NCI-H69 (cell line): ENCODE data around the gene AMOT.
"Not testable (repeated sequence)": the region's sequence is repeated elsewhere in the genome, so short reads cannot be mapped to it uniquely, and the experiment has no call there.

Experiments
- DNase-seq: peaks from one replicate; lab custom pipeline; 2025; lab: John Stamatoyannopoulos, UW

AMOT gene, protein sequence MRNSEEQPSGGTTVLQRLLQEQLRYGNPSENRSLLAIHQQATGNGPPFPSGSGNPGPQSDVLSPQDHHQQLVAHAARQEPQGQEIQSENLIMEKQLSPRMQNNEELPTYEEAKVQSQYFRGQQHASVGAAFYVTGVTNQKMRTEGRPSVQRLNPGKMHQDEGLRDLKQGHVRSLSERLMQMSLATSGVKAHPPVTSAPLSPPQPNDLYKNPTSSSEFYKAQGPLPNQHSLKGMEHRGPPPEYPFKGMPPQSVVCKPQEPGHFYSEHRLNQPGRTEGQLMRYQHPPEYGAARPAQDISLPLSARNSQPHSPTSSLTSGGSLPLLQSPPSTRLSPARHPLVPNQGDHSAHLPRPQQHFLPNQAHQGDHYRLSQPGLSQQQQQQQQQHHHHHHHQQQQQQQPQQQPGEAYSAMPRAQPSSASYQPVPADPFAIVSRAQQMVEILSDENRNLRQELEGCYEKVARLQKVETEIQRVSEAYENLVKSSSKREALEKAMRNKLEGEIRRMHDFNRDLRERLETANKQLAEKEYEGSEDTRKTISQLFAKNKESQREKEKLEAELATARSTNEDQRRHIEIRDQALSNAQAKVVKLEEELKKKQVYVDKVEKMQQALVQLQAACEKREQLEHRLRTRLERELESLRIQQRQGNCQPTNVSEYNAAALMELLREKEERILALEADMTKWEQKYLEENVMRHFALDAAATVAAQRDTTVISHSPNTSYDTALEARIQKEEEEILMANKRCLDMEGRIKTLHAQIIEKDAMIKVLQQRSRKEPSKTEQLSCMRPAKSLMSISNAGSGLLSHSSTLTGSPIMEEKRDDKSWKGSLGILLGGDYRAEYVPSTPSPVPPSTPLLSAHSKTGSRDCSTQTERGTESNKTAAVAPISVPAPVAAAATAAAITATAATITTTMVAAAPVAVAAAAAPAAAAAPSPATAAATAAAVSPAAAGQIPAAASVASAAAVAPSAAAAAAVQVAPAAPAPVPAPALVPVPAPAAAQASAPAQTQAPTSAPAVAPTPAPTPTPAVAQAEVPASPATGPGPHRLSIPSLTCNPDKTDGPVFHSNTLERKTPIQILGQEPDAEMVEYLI

DNA sequence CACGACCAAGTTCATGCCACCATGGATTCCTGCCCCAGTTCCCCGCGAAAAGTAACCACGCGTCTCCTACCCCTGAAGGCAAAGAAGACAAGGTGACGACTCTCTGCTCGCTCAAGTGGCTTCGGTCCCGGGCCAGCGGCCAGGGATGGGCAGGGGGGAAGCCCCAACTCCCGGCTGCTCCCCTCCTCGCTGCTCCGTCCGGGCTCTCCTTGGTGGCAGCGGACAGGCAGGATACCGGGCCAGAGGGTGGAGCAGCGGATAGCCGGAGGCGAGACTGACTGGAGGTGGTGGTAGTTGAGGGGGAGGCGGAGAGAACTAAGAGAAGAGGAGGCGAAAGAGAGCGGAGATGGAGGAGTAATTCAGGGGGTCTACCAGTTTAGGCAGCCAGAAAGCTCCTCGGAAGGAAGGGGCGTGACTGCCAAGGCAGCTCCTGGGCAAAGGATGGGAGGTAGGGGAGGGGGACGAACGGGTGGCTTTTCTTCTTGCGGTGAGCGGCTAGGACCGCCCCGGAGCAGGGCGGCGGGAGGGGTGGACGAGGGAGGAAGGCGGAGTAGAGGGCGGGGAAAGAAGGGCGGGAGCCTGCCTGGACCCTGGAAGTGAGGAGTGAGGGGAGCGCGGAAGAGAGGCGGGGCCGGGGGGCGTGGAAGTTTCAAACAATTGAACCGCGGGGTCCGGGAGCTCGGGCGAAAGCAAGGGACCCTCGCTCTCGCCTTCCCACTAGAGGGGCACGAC is at the start of gene AMOT:
Gene AMOT, minus strand, starts transcription at position 450 of the 732 bp plus-strand sequence. CDS start 17,705 bp downstream, outside the sequence.
- peak; percentile 91 for DNase-seq

DNA sequence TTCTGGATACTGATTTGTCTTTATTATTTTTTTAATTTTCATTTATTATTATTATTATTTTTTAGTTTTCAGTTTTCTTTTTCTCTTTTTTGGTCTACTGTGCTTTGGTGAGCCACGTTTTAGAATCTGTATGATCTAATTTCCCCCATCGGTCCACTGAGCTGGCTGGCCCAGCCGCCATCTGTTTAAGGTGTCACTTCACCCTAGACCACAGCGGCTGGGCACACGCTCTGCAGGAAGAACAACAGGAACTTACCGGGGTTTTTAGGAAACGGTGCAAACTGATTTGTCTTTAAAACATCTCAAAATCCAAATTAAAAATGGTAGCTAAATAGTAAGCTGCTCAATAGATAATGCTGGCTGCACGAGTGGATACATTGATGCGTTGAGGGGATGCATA is 48.8 kb upstream of the AMOT start:
- peak; percentile 72 for DNase-seq

DNA sequence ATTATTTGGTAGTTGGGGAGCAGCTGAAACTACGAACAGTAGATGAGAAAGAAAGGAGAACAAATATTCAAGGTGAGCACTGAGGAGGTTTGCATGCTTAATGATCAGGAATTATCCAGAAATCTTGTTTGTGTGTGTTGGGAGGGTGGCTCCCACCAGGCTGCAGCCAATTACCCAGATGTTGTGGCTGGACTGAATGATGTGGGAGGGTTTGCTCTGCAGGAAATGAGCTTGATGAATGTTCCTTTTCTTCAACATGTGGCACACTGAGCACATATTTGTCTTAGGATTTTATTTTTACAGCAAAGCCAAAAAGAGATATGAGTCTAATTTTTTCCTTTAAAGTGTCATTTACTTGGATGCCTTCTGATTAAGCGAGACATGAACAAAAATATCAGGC is 48.3 kb upstream of the AMOT start:
- peak; percentile 82 for DNase-seq

DNA sequence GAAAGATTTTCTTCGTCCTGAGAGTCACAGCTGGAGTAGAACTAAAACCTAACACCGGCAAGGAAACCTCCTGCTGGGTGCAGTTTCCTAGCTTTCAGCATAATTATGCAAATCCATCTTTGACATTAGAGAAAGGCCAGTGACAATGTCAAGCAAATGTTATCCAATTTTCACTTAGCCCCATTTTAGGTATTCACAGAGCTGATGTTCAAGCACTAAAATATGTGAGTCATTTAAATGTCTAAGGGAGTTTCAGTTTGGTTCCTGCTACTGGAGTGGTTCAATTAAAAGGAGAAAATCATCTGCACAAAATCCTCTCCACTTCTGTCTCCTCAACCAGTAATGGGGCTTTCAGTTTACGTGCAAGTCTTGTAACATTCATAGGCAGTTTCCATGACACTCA is 37.1 kb upstream of the AMOT start:
- peak; percentile 33 for DNase-seq

DNA sequence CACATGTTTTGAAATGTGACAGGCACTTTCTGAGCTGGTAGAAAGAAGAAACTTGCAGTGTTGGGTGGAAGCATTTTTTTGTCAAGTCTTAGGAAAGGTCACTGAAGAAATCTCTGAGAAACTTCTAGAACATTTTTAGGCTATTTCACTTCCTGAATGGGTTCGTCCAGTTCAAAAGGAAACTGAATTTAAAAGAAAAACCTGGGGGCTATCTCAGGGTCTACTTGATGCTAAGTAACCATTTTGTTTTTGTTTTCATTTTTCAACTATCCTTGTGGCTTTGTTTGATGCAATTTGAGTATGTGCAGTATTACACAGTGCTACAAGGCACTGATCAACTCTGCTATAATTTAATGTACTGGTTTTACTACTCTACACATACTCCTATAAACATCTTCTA is 34.0 kb upstream of the AMOT start:
- no peak for DNase-seq

DNA sequence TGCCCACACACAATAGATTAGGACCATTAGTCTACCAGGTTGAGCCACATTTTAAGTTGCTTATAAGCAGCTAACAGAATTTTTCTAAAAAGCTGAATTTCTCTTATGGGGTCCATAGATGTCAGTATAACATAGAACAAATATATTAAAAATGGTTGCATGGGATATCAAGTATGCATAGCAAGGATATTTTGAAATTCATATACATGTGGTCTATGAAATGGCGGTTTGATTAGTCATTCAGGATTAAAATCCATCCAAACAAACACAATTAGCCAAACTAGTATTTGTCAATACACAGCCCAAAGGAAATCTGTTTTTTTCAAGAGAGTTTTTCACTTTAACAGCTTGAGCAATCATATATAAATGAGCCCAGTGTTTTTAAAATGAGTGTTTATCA is 33.5 kb upstream of the AMOT start:
- DNase-seq = peak; percentile 25

DNA sequence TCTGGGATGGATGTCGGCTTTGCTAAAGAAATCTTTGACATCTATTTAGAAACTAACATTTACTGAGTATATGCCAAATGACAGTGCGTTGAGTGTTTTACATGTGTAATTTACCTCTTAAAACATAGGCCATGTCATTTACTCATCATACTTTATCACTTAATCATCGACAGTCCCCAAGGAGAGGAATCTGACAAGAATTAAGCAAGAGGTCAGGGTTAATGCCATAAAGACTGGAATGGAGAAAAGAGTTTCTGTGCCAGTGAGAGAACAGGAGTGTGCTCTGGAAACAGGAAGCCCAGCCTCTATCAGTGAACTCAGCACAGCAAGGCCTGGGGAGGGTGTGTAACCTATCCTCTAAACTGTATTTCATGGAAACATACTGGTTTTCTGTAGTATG is 28.0 kb upstream of the AMOT start:
- DNase-seq = no peak

DNA sequence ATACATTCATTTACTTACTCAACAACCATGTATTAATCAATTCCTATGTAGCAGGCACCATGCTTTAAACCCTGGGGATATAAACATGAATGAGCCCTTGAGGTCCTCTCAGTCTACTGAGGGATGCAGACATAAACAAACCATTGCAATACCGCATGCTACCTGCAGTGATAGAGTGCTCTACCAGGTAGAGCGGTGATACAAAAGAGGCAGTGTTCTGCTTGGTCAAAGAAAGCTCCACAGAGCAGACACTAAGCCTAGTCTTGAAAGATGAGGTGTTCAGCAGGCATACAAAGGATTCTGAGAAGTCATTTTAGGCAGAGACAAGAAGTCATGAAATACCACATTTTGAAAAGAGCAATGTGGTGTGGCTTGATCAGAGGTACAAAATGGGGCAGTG is 26.9 kb upstream of the AMOT start:
- peak; percentile 70 for DNase-seq

DNA sequence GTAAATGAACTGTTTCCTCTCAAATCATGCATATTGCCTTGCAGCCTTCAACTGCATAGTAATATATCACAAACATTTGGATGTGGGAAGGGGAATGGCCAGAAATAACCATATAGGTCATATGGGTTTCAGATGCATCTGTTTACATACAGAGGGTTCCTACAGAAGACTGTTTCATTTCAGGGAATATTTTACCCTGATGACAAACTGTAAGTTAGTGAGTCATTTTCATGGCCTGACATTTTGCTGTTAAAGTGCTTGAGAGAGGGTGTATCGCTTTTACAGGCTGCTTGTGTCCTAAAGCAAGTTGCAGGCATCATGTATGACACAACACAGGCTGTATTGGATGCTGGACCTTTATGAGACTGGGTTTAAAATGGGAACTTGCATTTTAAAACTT is 25.5 kb upstream of the AMOT start:
- no peak for DNase-seq

DNA sequence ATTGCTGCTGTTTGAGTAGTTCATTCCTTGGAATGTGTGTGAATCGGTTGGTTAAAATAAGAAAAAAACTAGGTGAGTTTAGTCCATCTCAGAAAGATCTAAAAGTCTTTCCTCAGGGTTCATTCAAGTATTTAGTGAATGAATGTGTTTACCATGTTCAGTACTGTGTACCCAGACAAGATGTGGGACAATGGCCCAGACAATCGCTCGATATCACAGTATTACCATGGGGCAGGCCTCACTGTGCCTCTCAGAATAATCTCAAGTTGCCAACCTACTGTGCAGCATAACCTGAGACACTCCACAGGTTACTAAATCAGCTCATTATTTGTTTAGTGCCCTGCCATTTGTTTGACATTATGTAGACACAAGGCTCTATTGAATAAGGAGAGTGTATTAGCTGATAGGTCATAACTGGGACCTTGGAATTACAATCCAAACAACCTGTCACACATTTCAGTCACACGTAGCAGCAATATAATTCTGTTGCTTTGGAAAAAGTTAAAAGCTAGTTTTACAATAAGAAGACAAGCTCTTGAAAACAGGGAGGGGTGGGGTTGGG is 24.9 kb upstream of the AMOT start:
- DNase-seq = peak; percentile 79

DNA sequence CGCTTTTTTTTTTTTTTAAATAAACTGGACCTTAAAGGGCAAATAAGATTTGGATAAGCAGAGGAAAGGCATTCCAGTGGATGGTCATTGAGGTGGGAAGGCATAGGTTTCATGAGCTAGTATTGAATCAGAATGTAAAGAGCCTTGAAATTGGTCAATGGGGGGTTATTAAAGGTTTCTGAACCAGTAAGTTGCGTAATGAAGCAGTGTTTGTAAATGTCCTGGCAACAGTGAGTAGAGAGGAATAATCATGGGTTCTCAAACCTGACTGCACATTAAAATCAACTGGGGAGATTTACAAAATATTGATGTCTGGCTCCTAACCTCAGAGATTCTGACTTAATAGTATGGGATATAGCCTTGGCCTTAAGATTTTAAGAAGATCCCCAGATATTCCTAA is 23.2 kb upstream of the AMOT start:
- DNase-seq = no peak

DNA sequence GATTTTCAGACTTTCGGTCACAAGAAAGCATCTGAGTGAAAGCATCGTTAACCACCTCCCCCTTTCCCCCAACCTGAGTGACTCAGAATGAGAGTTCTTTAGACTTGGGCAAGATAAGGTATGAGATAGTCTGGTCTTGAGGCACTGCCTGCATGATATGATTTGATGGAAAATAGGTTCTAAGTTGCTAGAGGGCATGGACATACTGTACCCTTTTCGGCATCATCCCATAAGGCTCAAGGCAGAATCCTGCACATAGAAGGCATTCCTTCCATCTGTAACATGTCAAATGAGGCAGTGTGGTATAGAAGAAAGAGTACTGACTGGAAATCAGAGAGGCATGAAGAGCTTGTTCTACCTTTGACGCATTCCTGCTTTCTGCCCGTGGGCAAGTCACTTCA is 16.8 kb upstream of the AMOT start:
- DNase-seq = no peak

DNA sequence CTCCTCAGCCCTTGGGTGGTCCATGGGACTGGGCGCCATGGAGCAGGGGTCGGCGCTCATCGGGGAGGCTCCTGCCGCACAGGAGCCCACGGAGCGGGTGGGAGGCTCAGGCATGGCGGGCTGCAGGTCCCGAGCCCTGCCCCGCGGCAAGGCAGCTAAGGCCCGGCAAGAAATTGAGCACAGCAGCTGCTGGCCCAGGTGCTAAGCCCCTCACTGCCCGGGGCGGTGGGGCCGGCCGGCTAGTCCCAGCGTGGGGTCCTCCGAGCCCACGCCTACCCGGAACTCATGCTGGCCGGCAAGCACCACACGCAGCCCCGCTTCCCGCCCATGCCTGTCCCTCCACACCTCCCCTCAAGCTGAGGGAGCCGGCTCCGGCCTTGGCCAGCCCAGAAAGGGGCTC is 14.3 kb upstream of the AMOT start:
- DNase-seq = not testable (repeated sequence)

DNA sequence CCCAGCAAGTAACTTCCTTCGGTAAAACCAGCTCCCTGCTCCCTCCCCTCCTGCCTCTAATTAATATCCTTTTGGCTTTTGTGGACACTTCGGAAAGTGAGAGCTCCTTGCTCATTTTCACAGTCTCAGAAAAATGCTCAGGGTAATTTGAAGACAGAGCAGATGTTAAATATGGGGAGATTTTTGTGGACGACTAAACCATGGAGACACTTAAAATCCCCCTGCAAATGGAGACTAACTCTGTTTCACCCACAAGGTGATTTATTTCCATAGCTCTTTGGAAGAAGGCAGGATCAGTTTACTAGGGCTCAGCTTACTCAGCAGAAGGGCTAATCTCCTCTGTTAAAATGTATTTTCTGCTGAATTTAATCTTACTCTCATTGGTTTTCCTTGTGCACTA is 12.2 kb upstream of the AMOT start:
- peak; percentile 60 for DNase-seq

DNA sequence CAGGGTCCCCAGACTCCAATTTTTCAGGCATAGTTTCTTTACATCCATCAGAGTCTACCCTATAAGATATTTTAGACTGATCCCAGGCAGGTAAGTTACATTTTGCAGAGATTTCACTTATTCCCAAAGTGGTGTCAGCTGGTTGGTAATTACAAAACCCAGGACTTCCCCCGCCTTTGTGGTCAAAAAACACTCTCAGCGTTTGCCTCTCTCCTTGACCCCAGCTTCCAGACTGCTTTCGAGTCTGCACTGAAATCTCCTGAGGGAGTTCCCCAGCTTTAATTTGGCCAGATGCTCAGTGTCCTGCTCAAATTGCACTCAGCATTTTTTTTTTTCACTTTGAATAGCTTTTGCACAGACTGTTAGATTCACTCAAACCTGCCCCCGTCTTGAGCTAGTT is 11.2 kb upstream of the AMOT start:
- peak; percentile 89 for DNase-seq

DNA sequence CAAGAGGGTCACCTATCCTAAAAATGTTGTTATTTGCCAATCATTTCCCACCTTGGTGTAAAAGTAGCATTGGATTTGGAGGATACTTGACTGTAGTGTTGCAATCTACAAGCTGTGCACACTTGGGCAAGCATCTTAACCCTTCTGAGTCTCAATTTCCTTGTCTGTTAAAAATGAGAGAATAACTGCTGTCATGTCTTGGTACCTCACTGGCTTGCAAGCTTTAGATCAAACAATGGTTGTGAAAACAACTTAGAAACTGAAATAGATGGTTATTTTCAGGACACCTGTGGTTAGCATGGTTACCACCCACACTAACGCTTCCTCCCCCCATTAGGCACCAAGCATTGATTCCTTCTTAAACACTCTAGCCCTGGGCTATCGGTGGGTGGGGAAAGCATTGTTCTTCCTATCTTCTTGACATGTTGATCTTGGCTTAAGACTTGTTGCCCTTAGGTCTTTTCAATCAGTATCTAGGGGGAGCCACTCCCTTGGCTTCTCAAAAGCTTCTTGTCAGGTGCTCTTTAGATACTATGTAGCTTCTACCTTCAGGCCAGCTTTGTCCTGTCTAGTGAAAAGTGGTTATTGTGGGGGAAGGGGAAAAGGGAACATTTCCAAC is 10.6 kb upstream of the AMOT start:
- DNase-seq = peak; percentile 93

DNA sequence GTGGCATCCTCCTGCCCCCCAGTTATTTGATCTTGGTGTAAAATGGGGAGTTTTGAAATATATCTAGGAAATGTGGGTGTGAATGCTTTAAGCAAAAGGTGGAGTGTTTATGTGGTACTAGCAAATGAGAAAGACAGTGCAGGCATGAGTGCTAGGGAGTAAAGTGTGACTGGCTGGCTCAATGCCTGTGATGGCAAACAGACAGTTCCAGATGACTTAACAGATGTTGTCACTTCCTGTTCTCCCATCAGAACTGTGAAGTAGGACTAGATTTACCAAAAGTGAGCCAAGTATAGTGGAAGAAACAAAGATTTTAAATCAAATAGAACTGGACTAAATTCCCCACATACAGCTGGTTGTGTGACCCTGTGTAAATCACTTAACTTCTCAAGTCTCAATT is 8.4 kb upstream of the AMOT start:
- peak; percentile 37 for DNase-seq

DNA sequence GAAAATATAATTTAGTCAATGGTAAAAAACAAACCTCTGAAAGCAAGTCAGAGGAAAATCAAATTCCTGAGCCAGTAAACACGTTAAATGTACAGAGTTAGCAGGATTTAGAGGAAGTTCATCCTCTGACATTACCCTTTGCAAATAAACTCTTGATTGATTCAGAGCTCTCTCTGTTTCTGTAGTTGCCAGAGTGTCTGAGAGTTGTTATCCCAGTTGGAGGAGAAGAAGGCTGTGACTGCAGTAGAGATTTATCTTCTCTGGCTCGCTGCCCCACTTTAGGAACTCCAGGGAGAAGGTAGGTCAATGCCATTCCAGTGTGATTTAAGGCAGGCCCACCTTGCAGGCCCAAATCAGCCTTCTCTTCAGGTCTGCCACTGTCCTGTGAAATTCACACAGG is 6.2 kb upstream of the AMOT start:
- DNase-seq = peak; percentile 35

DNA sequence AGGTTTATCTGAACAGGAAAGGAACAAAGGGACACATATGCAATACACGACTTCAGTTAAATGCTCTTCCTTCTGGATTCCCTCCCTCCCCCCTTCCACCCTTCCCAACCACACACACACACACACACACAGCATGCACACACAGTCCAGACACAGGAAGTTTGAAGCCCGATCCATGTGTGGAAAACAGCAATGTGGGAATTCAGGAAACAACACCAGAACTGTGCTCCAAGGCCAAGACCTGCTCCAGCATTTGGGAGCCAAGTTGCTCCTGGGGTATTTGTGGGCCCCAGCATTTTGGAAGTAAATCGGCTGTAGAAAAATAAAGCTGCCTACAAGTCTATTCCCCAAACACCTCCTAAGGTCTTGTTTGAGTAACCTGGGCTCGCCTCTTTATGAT is 5.6 kb upstream of the AMOT start:
- DNase-seq = peak; percentile 83

DNA sequence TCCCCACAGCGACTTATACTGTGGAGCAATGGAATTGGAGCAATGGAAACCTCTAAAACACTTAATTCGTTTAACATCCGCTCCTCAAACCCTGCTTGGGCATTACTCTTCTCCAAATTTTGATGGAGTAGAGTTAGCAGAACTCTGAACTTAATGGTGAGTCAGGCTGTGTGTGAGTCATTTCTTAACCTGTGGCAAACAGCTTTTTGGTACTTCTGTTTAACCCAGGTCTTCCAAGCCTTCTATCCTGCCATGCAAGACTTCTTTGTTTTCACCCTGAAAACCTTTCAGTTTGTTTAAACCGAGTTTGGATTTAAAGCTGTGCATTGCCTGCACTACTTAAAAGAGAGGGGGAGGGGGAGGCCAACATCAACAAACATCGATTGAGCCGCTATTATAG is 3.6 kb upstream of the AMOT start:
- peak; percentile 49 for DNase-seq

DNA sequence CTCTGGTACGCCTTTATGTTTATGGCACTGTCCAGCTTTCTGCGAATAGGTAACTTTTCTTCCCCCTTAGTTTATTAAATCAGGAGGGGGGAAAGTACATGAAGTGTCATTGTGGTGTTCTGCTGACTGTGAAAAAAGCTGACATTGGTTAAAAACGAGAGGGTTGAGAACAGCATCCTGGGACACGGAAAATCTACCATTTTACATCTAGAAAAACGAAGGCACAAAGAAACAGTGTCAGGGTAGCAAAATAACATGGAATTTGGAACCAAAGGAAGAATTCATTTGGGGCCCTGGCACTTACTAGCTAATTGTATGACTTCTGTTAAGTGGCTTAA is 1.2 kb upstream of the AMOT start:
- no peak for DNase-seq
